ENCODE data around the gene FAM227B.

FAM227B gene

GRCh38 chr15:49286649-49287404, 333.8 kb downstream of the FAM227B start:
- no peak for DNase-seq

GRCh38 chr15:49282366-49282765, 338.3 kb downstream of the FAM227B start:
- no peak for DNase-seq

DNA sequence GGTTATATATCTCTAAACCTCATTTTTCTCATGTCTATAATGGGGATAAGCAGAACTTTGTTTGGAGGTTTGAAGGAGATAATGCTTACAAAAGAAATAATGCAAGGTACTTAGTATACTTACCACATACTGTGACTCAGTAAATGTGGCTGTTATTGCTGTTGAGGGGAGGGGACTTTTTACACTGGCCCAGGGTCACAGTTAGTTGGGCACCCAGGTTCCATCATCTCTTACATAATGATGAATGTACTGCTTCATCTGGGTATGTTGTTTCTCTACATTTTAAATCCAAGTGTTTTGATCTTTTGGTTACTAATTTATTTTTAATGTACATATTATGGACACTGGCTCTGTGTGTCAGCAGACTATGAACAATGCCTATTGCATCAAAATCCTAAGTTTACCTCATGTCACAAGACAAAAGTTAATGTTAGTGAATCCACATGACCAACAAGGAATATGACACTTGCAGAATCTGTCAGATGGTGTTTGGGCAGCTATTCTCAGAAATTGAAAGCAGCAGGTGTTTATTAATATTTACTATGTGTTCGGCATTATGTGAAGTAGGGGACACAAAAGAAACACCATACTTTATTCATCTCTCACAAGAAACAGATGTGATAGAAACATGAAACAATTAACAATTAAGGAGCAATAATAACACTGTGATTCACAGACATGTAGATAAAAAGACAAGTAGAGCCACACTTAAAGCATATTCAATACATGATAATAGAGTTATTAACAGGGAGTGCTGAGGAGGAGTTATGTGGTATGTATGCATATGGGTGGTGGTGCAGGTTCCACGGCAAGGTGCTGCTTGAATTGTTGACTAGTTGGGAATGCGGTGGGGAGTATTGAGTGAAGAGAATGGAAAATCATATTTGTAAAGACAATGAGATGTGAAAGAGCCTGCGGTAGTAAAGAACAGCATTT, 340.8 kb downstream of the FAM227B start:
- no peak for DNase-seq

GRCh38 chr15:49278751-49279150, 341.9 kb downstream of the FAM227B start:
- DNase-seq: no peak

All from GDM1 (cell line).